Measurements from ENCODE around the gene LRIT2. TPM values are rescaled to one million over a fixed set of nuclear protein-coding genes. Genes with fewer than 3 reads are reported as not detected.

LRIT2 gene
- total RNA-seq, 2 donors from 2014 or later = not detected

DNA sequence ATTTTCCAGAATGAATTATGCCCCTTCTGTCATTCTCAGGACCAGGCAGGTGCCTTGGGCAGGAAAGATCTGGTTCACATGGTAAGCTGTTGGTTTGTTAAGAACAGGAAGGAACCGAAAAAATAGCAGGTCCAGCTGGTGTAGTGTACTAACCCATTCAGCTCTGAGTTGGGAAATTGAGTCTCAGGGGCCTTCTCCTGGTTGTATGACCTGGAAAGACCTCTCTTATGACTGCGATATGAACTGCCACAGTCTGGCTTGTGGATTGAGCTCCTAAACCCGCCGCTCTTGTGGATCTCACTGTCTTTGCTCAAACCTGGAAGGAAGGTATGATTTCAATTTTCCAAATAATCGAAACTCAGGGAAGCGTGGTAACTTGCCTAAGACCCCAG, 11.5 kb upstream of the LRIT2 start:
- intact Hi-C loops (cut with DNase I) = no loop called here
- no peak for DNase-seq (ENCODE audit: low spot score)
- TF ChIP-seq POLR2A (IDR thresholded peaks at IDR 0.05) (no peak), POLR2AphosphoS5 (IDR thresholded peaks at IDR 0.05) (no peak)
- TF ChIP-seq, protein P1, sequence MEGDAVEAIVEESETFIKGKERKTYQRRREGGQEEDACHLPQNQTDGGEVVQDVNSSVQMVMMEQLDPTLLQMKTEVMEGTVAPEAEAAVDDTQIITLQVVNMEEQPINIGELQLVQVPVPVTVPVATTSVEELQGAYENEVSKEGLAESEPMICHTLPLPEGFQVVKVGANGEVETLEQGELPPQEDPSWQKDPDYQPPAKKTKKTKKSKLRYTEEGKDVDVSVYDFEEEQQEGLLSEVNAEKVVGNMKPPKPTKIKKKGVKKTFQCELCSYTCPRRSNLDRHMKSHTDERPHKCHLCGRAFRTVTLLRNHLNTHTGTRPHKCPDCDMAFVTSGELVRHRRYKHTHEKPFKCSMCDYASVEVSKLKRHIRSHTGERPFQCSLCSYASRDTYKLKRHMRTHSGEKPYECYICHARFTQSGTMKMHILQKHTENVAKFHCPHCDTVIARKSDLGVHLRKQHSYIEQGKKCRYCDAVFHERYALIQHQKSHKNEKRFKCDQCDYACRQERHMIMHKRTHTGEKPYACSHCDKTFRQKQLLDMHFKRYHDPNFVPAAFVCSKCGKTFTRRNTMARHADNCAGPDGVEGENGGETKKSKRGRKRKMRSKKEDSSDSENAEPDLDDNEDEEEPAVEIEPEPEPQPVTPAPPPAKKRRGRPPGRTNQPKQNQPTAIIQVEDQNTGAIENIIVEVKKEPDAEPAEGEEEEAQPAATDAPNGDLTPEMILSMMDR (IDR thresholded peaks at IDR 0.05) = no peak
- H3K27me3 ChIP-seq (replicated peaks; ENCODE audit: insufficient read depth) = peaks cover 2% of the 10 kb centered on the region
- H3K27ac ChIP-seq = no peak overlapping the region
- H3K36me3 ChIP-seq = no peaks in the 10 kb centered on the region
- no peaks in the 10 kb centered on the region for H3K4me1 ChIP-seq (replicated peaks)
- H3K9me3 ChIP-seq = no peaks in the 10 kb centered on the region
- 87% methylated on average over 6 of the region's 6 CpGs for WGBS
- H3K4me3 ChIP-seq = no peak overlapping the region

DNA sequence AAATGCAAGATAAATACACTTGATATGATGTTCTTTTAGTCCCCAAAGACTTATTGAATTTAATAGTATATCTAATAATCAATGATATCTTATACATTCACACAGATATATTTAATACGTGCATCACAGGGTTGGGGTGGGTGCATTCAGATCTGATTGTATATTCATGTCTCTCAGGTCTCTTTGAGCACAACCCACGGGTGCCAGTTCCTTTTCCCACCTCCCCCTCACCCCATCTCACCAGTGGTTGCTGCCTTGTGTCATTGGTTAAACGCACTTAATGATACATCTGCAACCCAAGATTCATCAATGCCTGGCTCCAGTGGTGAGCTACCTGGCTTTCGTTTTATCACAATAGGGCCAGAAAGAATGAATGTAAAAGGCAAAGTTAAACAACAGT, 9.8 kb upstream of the LRIT2 start:
- no peak for DNase-seq (ENCODE audit: low spot score)
- TF ChIP-seq POLR2AphosphoS5 (IDR thresholded peaks at IDR 0.05) = no peak
- TF ChIP-seq POLR2A (IDR thresholded peaks at IDR 0.05) = no peak
- TF ChIP-seq, protein P1 (IDR thresholded peaks at IDR 0.05) = no peak
- no peaks in the 10 kb centered on the region for H3K36me3 ChIP-seq
- no peaks in the 10 kb centered on the region for H3K9me3 ChIP-seq
- no peak overlapping the region for H3K4me3 ChIP-seq
- intact Hi-C loops (cut with DNase I) = no loop called here
- H3K4me1 ChIP-seq (replicated peaks) = no peaks in the 10 kb centered on the region
- no peak overlapping the region for H3K27ac ChIP-seq
- H3K27me3 ChIP-seq (replicated peaks; ENCODE audit: insufficient read depth) = peaks cover 2% of the 10 kb centered on the region
- WGBS = 65% methylated on average over 4 of the region's 4 CpGs

DNA sequence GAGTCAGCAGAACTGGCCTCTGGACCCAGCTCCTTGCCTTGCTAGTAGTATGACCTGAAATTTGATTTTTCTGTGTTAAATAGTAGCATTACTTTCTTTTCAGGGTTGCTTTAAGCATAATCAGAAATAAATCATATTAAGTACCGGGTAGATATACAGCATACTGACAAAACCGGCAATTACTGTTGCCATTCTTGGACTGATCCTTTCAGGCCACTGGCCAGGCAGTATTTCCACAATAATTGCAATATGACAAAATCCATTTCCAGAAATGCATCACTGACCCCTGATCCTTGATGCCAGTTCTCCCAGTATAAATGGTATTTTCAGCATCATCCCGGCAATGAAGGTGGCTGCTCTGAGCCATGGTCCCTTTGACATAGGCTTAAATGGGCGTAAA, 9.1 kb upstream of the LRIT2 start:
- TF ChIP-seq, protein P1 (IDR thresholded peaks at IDR 0.05) = no peak
- no peak for TF ChIP-seq POLR2AphosphoS5 (IDR thresholded peaks at IDR 0.05)
- TF ChIP-seq POLR2A (IDR thresholded peaks at IDR 0.05) = no peak
- Histone ChIP-seq H3K9me3 (no peaks in the 10 kb centered on the region), H3K4me1 (replicated peaks) (no peaks in the 10 kb centered on the region), H3K27ac (no peak overlapping the region), H3K4me3 (no peak overlapping the region), H3K27me3 (replicated peaks; ENCODE audit: insufficient read depth) (peaks cover 2% of the 10 kb centered on the region), H3K36me3 (no peaks in the 10 kb centered on the region)
- intact Hi-C loops (cut with DNase I) = no loop called here
- no peak for DNase-seq (ENCODE audit: low spot score)
- WGBS = 96% methylated on average over 4 of the region's 4 CpGs

DNA sequence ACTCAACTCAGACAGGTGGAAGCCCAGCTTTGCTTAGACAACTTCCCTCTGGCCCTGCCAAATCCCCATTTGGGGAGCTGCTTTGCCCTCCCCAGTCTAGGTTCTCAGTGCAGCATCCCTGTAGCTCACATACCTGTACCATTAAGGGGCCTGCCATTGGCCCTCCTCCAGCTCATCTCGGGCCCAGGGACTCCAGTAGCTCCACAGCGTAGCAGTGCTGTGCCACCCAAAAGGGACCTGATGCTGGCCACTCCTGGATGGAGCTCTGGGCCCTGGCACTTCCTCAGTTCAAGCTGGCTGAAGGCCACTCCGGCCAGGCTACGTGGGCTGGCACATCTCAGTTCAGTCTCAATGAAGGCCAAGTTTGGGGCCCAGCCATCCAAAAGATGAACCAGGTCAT, 8.6 kb upstream of the LRIT2 start:
- WGBS = 85% methylated on average over 4 of the region's 4 CpGs
- H3K27me3 ChIP-seq (replicated peaks; ENCODE audit: insufficient read depth) = peaks cover 2% of the 10 kb centered on the region
- H3K36me3 ChIP-seq = no peaks in the 10 kb centered on the region
- H3K27ac ChIP-seq = no peak overlapping the region
- no peak overlapping the region for H3K4me3 ChIP-seq
- no peaks in the 10 kb centered on the region for H3K4me1 ChIP-seq (replicated peaks)
- H3K9me3 ChIP-seq = no peaks in the 10 kb centered on the region
- intact Hi-C loops (cut with DNase I) = no loop called here
- TF ChIP-seq POLR2AphosphoS5 (IDR thresholded peaks at IDR 0.05) (no peak), POLR2A (IDR thresholded peaks at IDR 0.05) (no peak)
- TF ChIP-seq, protein P1 (IDR thresholded peaks at IDR 0.05) = no peak
- DNase-seq (ENCODE audit: low spot score) = no peak

DNA sequence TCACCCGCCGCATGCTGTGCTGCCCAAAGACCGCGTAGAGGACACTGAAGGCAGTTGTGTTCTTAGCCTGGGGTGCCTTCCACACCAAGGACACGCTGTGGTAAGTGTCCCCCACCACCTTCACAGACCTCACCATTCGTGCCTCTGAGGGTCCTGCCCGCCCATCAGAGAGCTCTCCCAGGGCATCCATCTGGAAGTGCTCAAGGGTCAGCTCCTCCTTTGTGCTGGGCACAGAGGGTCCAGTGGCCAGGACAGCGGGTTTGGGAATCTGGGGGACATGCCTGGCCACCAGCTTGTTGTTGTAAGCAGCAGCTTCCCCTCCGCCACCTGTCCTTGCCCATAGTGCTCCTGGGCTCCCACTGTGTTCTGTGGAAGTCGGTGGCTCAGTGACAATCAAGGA, 7.0 kb upstream of the LRIT2 start:
- no peak overlapping the region for H3K27ac ChIP-seq
- WGBS = 86% methylated on average over 10 of the region's 10 CpGs
- no peak for DNase-seq (ENCODE audit: low spot score)
- H3K4me1 ChIP-seq (replicated peaks) = no peaks in the 10 kb centered on the region
- no peak for TF ChIP-seq POLR2A (IDR thresholded peaks at IDR 0.05)
- no peak for TF ChIP-seq POLR2AphosphoS5 (IDR thresholded peaks at IDR 0.05)
- TF ChIP-seq, protein P1 (IDR thresholded peaks at IDR 0.05) = no peak
- H3K27me3 ChIP-seq (replicated peaks; ENCODE audit: insufficient read depth) = peaks cover 2% of the 10 kb centered on the region
- H3K4me3 ChIP-seq = no peak overlapping the region
- intact Hi-C loops (cut with DNase I) = no loop called here
- no peaks in the 10 kb centered on the region for H3K9me3 ChIP-seq
- no peaks in the 10 kb centered on the region for H3K36me3 ChIP-seq

All from prostate gland (tissue), 2 donors.